IgD-negative memory B cell (primary cell): Measurements from ENCODE around the gene TPST1. TPM values are rescaled to one million over a fixed set of nuclear protein-coding genes. Genes with fewer than 3 reads are reported as not detected.
A peak's percentile ranks its signal among the peaks of the same experiment; 100 is the strongest.

Experiments
- H3K27ac Mint-ChIP-seq, 3 donors: one replicate each; pipeline ENCODE4 v1.8.0; 2020 to 2022; ENCODE audit warnings: mild to moderate bottlenecking in 3 of 3, mixed read lengths in 3 of 3, moderate library complexity in 1 of 3
- H3K27me3 Mint-ChIP-seq: one replicate; pipeline ENCODE4 v1.8.0; 2021; ENCODE audit warnings: mixed read lengths
- H3K36me3 Mint-ChIP-seq: one replicate; pipeline ENCODE4 v1.8.0; 2020; ENCODE audit warnings: mild to moderate bottlenecking, mixed read lengths
- H3K4me1 Mint-ChIP-seq, 3 donors: one replicate each; pipeline ENCODE4 v1.8.0; 2020 to 2022; ENCODE audit warnings: mixed read lengths in 3 of 3, mild to moderate bottlenecking in 1 of 3
- H3K4me3 Mint-ChIP-seq, 4 donors: one replicate each; pipeline ENCODE4 v1.8.0; 2020 to 2022; ENCODE audit warnings: mild to moderate bottlenecking in 4 of 4, mixed read lengths in 4 of 4, moderate library complexity in 3 of 4
- H3K9me3 Mint-ChIP-seq, 3 donors: one replicate each; pipeline ENCODE4 v1.8.0; 2020 to 2021; ENCODE audit warnings: mixed read lengths in 3 of 3, mild to moderate bottlenecking in 1 of 3
- polyA plus RNA-seq: library from polyadenylated mRNA; unstranded; fragments of 300-500 nt; fragmentation: Illumina TruSeq; gene quantifications from one replicate; pipeline ENCODE4 v1.2.3, GENCODE V29; 2021

TPST1 gene
- polyA plus RNA-seq, 1 donor from 2014 or later = 4.5 TPM

GRCh38 chr7:66272321-66272720 lies 67.2 kb downstream of the TPST1 start:
- Mint-ChIP-seq H3K27ac (no peak overlapping the region), H3K4me3 (no peak overlapping the region), H3K27me3 (no peaks in the 10 kb centered on the region), H3K9me3 (peaks cover 6 to 9% (median 7%) of the 10 kb centered on the region in 3 donors), H3K4me1 (peaks cover 0 to 4% (median 0%) of the 10 kb centered on the region in 3 donors), H3K36me3 (peaks cover 19% of the 10 kb centered on the region)

- peaks cover 13% of the 10 kb centered on the region for H3K36me3 Mint-ChIP-seq
- no peaks in the 10 kb centered on the region for H3K27me3 Mint-ChIP-seq
- no peak overlapping the region for H3K4me3 Mint-ChIP-seq
- H3K9me3 Mint-ChIP-seq = peaks cover 2 to 12% (median 5%) of the 10 kb centered on the region in 3 donors
- peaks cover 0 to 7% (median 1%) of the 10 kb centered on the region in 3 donors for H3K4me1 Mint-ChIP-seq
- H3K27ac Mint-ChIP-seq = no peak overlapping the region
Measured at GRCh38 chr7:66276363-66276762, 71.2 kb downstream of the TPST1 start.

GRCh38 chr7:66277492-66277891 lies 72.4 kb downstream of the TPST1 start:
- Mint-ChIP-seq H3K4me3 (no peak overlapping the region), H3K9me3 (peaks cover 0 to 12% (median 3%) of the 10 kb centered on the region in 3 donors), H3K36me3 (peaks cover 9% of the 10 kb centered on the region), H3K4me1 (peaks cover 0 to 7% (median 1%) of the 10 kb centered on the region in 3 donors), H3K27ac (no peak overlapping the region), H3K27me3 (no peaks in the 10 kb centered on the region)

- H3K4me3 Mint-ChIP-seq = no peak overlapping the region
- peaks cover 2% of the 10 kb centered on the region for H3K36me3 Mint-ChIP-seq
- H3K27me3 Mint-ChIP-seq = no peaks in the 10 kb centered on the region
- H3K27ac Mint-ChIP-seq = no peak overlapping the region
- H3K9me3 Mint-ChIP-seq = peaks cover 0 to 5% (median 0%) of the 10 kb centered on the region in 3 donors
- peaks cover 0 to 3% (median 1%) of the 10 kb centered on the region in 3 donors for H3K4me1 Mint-ChIP-seq
Measured at GRCh38 chr7:66279912-66280311, 74.8 kb downstream of the TPST1 start.

GRCh38 chr7:66281678-66282590 lies 76.8 kb downstream of the TPST1 start:
- no peak overlapping the region for H3K4me3 Mint-ChIP-seq
- H3K27me3 Mint-ChIP-seq = no peaks in the 10 kb centered on the region
- H3K4me1 Mint-ChIP-seq = peaks cover 0 to 3% (median 1%) of the 10 kb centered on the region in 3 donors
- no peak overlapping the region for H3K27ac Mint-ChIP-seq
- peaks cover 0 to 5% (median 0%) of the 10 kb centered on the region in 3 donors for H3K9me3 Mint-ChIP-seq
- H3K36me3 Mint-ChIP-seq = peaks cover 2% of the 10 kb centered on the region

- Mint-ChIP-seq H3K27me3 (no peaks in the 10 kb centered on the region), H3K9me3 (peaks cover 0 to 5% (median 0%) of the 10 kb centered on the region in 3 donors), H3K4me3 (no peak overlapping the region), H3K27ac (no peak overlapping the region), H3K36me3 (peaks cover 2% of the 10 kb centered on the region), H3K4me1 (peaks cover 0 to 1% (median 1%) of the 10 kb centered on the region in 3 donors)
Measured at GRCh38 chr7:66282591-66282935, 77.4 kb downstream of the TPST1 start.

GRCh38 chr7:66283003-66283920 lies 78.1 kb downstream of the TPST1 start:
- Mint-ChIP-seq H3K4me3 (no peak overlapping the region), H3K27me3 (no peaks in the 10 kb centered on the region), H3K27ac (no peak overlapping the region), H3K4me1 (peaks cover 0 to 1% (median 0%) of the 10 kb centered on the region in 3 donors), H3K36me3 (peaks cover 2% of the 10 kb centered on the region), H3K9me3 (peaks cover 0 to 3% (median 0%) of the 10 kb centered on the region in 3 donors)

GRCh38 chr7:66296001-66296521 lies 90.9 kb downstream of the TPST1 start:
- Mint-ChIP-seq H3K4me1 (peaks cover 0 to 4% (median 0%) of the 10 kb centered on the region in 3 donors), H3K27me3 (no peaks in the 10 kb centered on the region), H3K4me3 (no peak overlapping the region)

GRCh38 chr7:66296557-66296956 lies 91.4 kb downstream of the TPST1 start:
- peaks cover 7% of the 10 kb centered on the region for H3K36me3 Mint-ChIP-seq
- H3K27ac Mint-ChIP-seq = no peak overlapping the region
- peak overlapping the region in 1 of 4 donors; percentile 3 for H3K4me3 Mint-ChIP-seq
- no peaks in the 10 kb centered on the region for H3K27me3 Mint-ChIP-seq
- peaks cover 4 to 9% (median 5%) of the 10 kb centered on the region in 3 donors for H3K9me3 Mint-ChIP-seq
- peaks cover 0 to 4% (median 0%) of the 10 kb centered on the region in 3 donors for H3K4me1 Mint-ChIP-seq

More at GRCh38 chr7:66296001-66296521, 90.9 kb downstream of the TPST1 start:
- peaks cover 7% of the 10 kb centered on the region for H3K36me3 Mint-ChIP-seq
- no peak overlapping the region for H3K27ac Mint-ChIP-seq
- H3K9me3 Mint-ChIP-seq = peaks cover 4 to 9% (median 5%) of the 10 kb centered on the region in 3 donors

- Mint-ChIP-seq H3K9me3 (peaks cover 4 to 9% (median 5%) of the 10 kb centered on the region in 3 donors), H3K36me3 (peaks cover 7% of the 10 kb centered on the region), H3K27me3 (no peaks in the 10 kb centered on the region), H3K27ac (no peak overlapping the region), H3K4me3 (peak overlapping the region in 1 of 4 donors; percentile 70), H3K4me1 (peaks cover 0 to 4% (median 0%) of the 10 kb centered on the region in 3 donors)
Measured at GRCh38 chr7:66297579-66297978, 92.4 kb downstream of the TPST1 start.

GRCh38 chr7:66301249-66301648 lies 96.1 kb downstream of the TPST1 start:
- H3K36me3 Mint-ChIP-seq = peaks cover 7% of the 10 kb centered on the region
- no peaks in the 10 kb centered on the region for H3K27me3 Mint-ChIP-seq
- peaks cover 4 to 9% (median 5%) of the 10 kb centered on the region in 3 donors for H3K9me3 Mint-ChIP-seq
- peaks cover 0 to 2% (median 0%) of the 10 kb centered on the region in 3 donors for H3K4me1 Mint-ChIP-seq
- H3K27ac Mint-ChIP-seq = no peak overlapping the region
- peak overlapping the region in 1 of 4 donors; percentile 37 for H3K4me3 Mint-ChIP-seq

GRCh38 chr7:66301737-66302136 lies 96.6 kb downstream of the TPST1 start:
- H3K4me1 Mint-ChIP-seq = no peaks in the 10 kb centered on the region
- no peak overlapping the region for H3K27ac Mint-ChIP-seq
- peaks cover 4 to 9% (median 5%) of the 10 kb centered on the region in 3 donors for H3K9me3 Mint-ChIP-seq
- peaks cover 10% of the 10 kb centered on the region for H3K36me3 Mint-ChIP-seq
- peak overlapping the region in 1 of 4 donors; percentile 37 for H3K4me3 Mint-ChIP-seq
- H3K27me3 Mint-ChIP-seq = no peaks in the 10 kb centered on the region

GRCh38 chr7:66303454-66304155 lies 98.5 kb downstream of the TPST1 start:
- Mint-ChIP-seq H3K27ac (no peak overlapping the region), H3K9me3 (peaks cover 0 to 3% (median 2%) of the 10 kb centered on the region in 3 donors), H3K4me1 (no peaks in the 10 kb centered on the region), H3K27me3 (no peaks in the 10 kb centered on the region), H3K36me3 (peaks cover 7% of the 10 kb centered on the region), H3K4me3 (no peak overlapping the region)

- H3K4me1 Mint-ChIP-seq = no peaks in the 10 kb centered on the region
- peaks cover 0 to 3% (median 0%) of the 10 kb centered on the region in 3 donors for H3K9me3 Mint-ChIP-seq
- H3K27me3 Mint-ChIP-seq = no peaks in the 10 kb centered on the region
- no peak overlapping the region for H3K27ac Mint-ChIP-seq
- no peak overlapping the region for H3K4me3 Mint-ChIP-seq
- H3K36me3 Mint-ChIP-seq = peaks cover 7% of the 10 kb centered on the region
Measured at GRCh38 chr7:66304536-66304935, 99.4 kb downstream of the TPST1 start.
